ENCODE data around the gene ASIC4.

The ASIC4 gene

GRCh38 chr2:219514196-219514761, at the start of gene ASIC4:
Gene ASIC4 (plus strand): TSS chr2:219514482. CDS start chr2:219514725, 243 bp downstream.
- DNase-seq: peak; percentile 86

- no peak for DNase-seq
These were observed 48.4 kb upstream of the ASIC4 start for GRCh38 chr2:219465659-219466561.

- no peak for DNase-seq
These were observed 47.2 kb upstream of the ASIC4 start for GRCh38 chr2:219466816-219467735.

DNA sequence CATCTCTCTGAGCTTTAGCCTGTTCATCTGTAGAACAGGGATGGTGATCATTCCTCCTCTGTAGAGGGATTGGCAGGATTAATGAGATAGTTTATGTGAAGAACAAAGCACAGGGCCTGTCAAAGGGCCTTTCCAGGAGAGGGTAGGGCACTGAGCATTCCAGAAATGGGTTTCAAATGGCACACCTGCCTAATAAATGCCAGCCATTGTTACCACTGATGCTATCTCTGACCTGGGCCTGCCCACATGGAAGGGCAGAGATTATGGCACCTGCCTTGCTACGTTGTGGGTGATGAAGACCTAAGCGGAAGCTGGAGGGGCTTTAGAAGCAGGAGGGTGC, 46.6 kb upstream of the ASIC4 start:
- no peak for DNase-seq

DNA sequence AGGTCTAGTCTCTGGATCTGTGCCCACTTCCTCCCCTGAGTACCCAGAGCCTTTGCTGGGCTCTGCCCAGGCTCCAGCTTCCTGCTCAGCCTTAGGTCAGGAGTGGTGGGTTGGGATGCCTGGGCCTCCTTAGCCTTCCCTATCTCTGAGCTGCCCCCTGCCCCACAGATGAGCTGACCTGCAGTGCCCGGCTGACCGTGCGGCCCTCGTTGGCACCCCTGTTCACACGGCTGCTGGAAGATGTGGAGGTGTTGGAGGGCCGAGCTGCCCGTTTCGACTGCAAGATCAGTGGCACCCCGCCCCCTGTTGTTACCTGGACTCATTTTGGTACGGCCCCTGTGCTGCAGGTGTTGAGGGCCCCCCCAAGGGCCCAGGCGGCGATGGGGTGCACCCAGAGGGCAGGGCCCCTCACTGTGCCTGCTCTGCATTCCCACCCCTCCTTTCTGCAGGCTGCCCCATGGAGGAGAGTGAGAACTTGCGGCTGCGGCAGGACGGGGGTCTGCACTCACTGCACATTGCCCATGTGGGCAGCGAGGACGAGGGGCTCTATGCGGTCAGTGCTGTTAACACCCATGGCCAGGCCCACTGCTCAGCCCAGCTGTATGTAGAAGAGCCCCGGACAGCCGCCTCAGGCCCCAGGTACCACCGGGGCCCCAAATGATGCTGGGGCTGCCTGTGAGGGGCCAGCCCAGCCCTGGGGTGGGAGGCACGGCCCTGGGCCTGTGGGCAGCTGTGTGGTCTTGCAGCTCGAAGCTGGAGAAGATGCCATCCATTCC, 45.7 kb upstream of the ASIC4 start:
- DNase-seq: no peak

DNA sequence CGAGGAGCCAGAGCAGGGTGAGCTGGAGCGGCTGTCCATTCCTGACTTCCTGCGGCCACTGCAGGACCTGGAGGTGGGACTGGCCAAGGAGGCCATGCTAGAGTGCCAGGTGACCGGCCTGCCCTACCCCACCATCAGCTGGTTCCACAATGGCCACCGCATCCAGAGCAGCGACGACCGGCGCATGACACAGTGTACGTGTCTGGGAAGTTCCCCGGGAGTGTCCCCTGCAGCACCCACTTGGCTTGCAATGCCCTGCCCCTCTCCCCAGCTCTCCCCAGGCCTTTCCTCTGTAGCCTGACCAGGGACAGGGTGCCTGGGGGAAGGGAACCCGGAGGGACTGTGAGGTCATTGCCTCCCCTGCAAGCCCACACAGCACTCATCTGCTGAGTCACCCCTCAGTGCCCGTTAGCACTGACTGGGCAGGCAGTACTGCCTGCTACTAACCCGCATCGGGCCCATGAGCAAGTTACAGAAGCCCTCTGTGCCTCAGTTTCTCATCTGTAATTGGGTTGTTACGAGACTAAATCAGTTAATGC, 45.0 kb upstream of the ASIC4 start:
- no peak for DNase-seq

DNA sequence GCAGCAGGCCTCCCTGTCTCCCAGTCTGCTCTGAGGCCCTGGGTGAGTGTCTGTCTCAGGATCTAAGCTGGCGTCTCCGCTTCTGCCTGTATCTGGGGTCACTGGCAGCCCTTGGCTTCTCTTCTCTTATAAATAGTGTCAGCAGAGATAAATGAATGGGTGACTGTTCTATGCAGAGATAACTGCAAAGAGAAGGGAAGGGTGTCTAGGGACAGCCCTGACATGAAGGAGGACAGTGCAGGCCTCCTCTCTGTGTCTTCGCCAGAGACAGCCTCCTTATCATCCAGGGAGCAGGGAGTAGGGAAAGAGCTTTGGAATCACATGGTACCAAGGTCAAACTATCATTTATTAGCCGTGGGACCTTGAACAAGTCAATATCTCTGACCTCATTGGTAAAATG, 43.9 kb upstream of the ASIC4 start:
- DNase-seq: no peak

DNA sequence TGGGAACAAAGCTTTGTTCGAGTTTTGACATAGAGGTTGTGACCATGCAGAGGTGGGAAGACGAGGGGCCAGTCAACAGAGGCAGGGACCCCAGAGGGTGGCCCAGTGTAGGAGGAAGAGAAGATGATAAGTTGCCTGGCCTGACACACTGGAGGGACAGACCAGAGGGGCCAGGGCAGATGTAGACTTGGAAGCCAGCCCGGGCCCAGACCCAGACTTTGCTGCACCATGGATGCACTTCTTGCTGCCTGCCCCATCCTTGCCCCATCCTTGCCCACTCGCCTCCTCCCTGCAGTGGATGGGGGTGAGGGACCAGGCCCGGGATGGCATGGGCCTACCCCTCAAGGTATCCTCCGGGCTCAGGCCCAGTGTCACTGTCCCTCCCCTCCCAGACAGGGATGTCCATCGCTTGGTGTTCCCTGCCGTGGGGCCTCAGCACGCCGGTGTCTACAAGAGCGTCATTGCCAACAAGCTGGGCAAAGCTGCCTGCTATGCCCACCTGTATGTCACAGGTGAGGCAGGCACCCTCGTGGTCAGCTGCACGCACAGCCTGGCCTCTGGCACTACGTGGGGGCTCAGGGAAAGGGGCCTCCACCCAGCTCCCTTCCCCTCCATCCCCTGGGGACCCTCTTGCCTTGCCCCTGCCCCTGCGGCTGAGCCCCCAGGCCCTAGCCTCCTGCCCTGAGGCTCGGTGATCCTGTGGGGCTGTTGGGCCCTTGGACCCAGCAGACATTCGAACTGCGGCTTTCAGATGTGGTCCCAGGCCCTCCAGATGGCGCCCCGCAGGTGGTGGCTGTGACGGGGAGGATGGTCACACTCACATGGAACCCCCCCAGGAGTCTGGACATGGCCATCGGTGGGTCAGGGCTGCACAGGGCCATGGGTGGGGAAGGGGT, 42.6 kb upstream of the ASIC4 start:
- no peak for DNase-seq

GRCh38 chr2:219472629-219473187, 41.6 kb upstream of the ASIC4 start:
- no peak for DNase-seq

DNA sequence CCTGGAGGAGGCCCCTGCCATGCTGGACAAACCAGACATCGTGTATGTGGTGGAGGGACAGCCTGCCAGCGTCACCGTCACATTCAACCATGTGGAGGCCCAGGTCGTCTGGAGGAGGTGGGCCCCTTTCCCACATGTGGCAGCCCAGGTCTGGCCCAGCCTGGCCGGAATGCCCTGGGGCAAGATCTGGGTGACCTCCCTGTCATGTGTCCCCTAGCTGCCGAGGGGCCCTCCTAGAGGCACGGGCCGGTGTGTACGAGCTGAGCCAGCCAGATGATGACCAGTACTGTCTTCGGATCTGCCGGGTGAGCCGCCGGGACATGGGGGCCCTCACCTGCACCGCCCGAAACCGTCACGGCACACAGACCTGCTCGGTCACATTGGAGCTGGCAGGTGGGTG, 40.8 kb upstream of the ASIC4 start:
- no peak for DNase-seq

DNA sequence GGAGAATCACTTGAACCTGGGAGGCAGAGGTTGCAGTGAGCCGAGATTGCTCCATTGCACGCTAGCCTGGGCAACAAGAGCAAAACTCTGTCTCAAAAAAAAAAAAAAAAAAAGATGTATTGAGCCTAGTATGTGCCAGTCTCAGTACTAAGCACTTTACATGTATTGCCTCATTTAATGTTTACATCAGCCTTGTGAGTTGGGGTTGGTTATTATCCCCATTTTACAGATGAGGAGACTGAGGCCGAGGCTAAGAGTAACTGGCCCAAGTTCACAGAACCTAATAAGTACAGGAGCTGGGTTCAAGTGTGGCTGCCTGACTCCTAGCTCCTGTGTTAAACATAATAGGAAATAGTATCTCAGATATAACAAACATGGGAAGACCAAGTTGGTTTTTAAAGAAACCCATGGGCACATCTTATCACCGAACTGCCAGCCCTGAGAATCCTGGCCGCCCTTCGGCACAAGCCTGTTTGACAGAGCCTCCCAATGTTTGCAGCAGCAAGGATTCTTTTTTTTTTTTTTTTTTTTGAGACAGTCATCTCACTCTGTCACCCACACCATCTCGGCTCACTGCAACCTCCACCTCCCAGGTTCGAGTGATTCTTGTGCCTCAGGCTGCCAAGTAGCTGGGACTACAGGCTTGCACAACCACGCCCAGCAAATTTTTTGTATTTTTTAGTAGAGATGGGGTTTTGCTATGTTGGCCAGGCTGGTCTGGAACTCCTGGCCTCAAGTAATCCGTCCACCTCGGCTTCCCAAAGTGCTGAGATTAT, 39.8 kb upstream of the ASIC4 start:
- no peak for DNase-seq

GRCh38 chr2:219475278-219475677, 39.0 kb upstream of the ASIC4 start:
- DNase-seq: no peak

DNA sequence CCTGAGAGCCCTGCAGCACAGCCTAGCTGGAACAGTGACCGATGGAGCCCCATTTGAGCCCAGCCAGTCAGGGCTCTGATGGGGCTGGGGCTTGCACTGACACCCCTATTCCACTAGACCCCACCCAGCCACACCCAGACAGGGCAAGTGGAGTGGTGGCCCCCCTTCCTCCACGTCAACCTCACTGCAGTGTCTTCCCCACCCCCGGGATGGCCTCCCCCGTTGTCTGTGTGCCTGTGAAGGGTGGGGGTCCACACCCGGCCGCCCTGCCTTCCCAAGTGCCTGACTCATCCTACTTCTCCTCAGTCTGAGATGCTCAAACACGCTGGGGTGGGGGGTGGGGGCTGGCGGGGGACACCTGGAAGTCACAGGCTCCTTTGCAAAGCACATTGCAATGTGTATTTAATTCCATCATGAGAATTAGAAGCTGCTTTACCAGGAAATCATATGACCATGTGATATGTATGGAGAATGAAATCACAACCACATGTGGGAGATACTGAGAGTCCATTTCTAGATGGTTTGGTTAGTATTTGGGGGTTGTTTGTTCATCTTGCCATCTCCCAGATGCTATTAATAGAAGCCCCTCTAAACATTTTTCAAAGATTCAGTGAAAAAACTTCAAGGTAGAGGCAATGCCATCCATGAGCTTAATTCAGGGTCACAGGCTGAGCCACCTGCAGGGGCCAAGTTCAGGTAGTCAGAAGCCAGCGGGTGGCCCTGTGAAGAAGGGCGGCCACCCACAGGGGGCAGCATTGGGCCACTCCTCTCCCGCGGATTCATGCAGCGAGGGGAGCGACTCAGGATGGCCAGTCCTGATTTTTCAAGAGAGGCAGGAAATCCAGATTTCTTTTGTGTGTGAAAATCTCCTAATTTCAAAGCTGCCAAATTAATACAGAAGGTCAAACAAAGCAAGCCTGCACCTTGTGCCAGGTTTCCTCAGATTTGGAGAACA, 38.3 kb upstream of the ASIC4 start:
- DNase-seq: peak; percentile 92

- peak; percentile 82 for DNase-seq
These were observed 37.6 kb upstream of the ASIC4 start for GRCh38 chr2:219476652-219477151.

DNA sequence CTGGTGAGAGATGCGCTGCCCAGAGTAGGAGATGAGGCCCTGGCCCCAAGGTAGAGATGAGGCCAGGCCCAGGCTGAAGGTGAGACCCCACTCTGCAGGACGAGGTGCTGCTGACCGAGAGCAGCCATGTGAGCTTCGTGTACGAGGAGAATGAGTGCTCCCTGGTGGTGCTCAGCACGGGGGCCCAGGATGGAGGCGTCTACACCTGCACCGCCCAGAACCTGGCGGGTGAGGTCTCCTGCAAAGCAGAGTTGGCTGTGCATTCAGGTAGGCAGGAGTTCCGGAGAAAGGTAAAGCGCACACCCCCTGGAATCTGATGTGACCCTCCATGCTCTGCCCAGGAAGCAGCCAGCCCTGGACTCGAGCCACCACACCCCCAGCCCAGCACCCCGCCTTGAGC, 37.1 kb upstream of the ASIC4 start:
- no peak for DNase-seq

- no peak for DNase-seq
These were observed 36.5 kb upstream of the ASIC4 start for GRCh38 chr2:219477815-219478214.

GRCh38 chr2:219478916-219479315, 35.4 kb upstream of the ASIC4 start:
- no peak for DNase-seq

DNA sequence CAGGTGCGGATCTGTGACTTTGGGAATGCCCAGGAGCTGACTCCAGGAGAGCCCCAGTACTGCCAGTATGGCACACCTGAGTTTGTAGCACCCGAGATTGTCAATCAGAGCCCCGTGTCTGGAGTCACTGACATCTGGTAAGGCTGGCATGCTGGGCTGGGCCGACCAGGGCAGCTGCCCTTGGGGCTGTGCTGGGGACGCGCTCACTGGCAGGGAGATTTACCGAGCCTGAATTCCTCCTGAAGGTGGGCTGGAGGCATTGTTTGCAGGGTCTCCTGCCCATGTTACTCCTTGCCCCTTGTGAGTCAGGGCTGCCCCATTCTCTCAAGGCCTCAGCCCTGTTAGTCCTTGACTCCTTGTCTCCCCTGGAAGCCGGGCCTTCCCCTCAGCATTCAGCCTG, 34.3 kb upstream of the ASIC4 start:
- no peak for DNase-seq
